ENCODE measurements around the gene CLEC4C.

Gene CLEC4C

GRCh38 chr12:7719946-7720730 lies 27.0 kb downstream of the CLEC4C start:
- DNase-seq, result no peak

- no peak for DNase-seq
These were observed 30.8 kb downstream of the CLEC4C start for GRCh38 chr12:7716381-7716780.

- DNase-seq, result no peak
These were observed 34.2 kb downstream of the CLEC4C start for GRCh38 chr12:7712841-7713442.

- DNase-seq, result no peak
These were observed 36.0 kb downstream of the CLEC4C start, which contains the start of gene DPPA3 for GRCh38 chr12:7711133-7711532. Gene DPPA3, plus strand, starts transcription at chr12:7711433. Its CDS starts 138 bp downstream, at chr12:7711571.

GRCh38 chr12:7709969-7710675 lies 37.1 kb downstream of the CLEC4C start:
- no peak for DNase-seq

GRCh38 chr12:7705846-7706245 lies 41.3 kb downstream of the CLEC4C start:
- DNase-seq, result no peak

- DNase-seq, result no peak
These were observed 51.5 kb downstream of the CLEC4C start, which contains the start of gene GDF3 for GRCh38 chr12:7695566-7696197. Gene GDF3, minus strand, starts transcription at chr12:7695775. Its CDS starts 47 bp downstream, at chr12:7695728.

- DNase-seq, result no peak
These were observed 52.0 kb downstream of the CLEC4C start for GRCh38 chr12:7695237-7695560.

GRCh38 chr12:7694556-7695236 lies 52.5 kb downstream of the CLEC4C start:
- no peak for DNase-seq

GRCh38 chr12:7693793-7694192 lies 53.4 kb downstream of the CLEC4C start:
- no peak for DNase-seq

GRCh38 chr12:7681535-7681934 lies 65.6 kb downstream of the CLEC4C start:
- no peak for DNase-seq
